Measurements from ENCODE around the gene CERS6.

DNA sequence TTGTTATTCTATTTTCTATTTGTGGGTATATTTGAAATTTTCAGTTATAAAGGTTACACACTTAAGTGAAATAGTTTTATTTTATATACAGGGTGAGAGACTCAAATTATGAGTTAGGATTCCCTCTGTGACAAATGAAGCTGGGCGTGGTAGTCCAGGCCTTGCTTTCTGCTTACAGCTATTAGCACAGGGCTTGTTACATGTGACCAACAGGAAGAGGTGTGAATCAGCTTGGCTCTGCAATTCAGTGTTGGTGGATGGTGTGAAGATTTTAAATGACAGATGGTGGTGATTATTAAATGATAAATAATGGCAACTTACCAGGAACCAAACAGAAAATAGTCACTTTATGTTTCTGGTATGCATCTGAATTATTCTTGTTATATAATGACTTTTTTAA lies 282.0 kb downstream of the CERS6 start:
- TF ChIP-seq, protein P1, sequence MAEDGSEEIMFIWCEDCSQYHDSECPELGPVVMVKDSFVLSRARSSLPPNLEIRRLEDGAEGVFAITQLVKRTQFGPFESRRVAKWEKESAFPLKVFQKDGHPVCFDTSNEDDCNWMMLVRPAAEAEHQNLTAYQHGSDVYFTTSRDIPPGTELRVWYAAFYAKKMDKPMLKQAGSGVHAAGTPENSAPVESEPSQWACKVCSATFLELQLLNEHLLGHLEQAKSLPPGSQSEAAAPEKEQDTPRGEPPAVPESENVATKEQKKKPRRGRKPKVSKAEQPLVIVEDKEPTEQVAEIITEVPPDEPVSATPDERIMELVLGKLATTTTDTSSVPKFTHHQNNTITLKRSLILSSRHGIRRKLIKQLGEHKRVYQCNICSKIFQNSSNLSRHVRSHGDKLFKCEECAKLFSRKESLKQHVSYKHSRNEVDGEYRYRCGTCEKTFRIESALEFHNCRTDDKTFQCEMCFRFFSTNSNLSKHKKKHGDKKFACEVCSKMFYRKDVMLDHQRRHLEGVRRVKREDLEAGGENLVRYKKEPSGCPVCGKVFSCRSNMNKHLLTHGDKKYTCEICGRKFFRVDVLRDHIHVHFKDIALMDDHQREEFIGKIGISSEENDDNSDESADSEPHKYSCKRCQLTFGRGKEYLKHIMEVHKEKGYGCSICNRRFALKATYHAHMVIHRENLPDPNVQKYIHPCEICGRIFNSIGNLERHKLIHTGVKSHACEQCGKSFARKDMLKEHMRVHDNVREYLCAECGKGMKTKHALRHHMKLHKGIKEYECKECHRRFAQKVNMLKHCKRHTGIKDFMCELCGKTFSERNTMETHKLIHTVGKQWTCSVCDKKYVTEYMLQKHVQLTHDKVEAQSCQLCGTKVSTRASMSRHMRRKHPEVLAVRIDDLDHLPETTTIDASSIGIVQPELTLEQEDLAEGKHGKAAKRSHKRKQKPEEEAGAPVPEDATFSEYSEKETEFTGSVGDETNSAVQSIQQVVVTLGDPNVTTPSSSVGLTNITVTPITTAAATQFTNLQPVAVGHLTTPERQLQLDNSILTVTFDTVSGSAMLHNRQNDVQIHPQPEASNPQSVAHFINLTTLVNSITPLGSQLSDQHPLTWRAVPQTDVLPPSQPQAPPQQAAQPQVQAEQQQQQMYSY (CRISPR knock-in tag; IDR thresholded peaks at IDR 0.05): no peak
- TF ChIP-seq, protein P2, sequence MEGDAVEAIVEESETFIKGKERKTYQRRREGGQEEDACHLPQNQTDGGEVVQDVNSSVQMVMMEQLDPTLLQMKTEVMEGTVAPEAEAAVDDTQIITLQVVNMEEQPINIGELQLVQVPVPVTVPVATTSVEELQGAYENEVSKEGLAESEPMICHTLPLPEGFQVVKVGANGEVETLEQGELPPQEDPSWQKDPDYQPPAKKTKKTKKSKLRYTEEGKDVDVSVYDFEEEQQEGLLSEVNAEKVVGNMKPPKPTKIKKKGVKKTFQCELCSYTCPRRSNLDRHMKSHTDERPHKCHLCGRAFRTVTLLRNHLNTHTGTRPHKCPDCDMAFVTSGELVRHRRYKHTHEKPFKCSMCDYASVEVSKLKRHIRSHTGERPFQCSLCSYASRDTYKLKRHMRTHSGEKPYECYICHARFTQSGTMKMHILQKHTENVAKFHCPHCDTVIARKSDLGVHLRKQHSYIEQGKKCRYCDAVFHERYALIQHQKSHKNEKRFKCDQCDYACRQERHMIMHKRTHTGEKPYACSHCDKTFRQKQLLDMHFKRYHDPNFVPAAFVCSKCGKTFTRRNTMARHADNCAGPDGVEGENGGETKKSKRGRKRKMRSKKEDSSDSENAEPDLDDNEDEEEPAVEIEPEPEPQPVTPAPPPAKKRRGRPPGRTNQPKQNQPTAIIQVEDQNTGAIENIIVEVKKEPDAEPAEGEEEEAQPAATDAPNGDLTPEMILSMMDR (IDR thresholded peaks at IDR 0.05): no peak
- no peak for TF ChIP-seq IRF2 (CRISPR knock-in tag; IDR thresholded peaks at IDR 0.05; ENCODE audit: borderline replicate concordance, low read depth)
- no peak for TF ChIP-seq CREB1 (CRISPR knock-in tag; IDR thresholded peaks at IDR 0.05)
- no peak for TF ChIP-seq ZNF416 (CRISPR knock-in tag; IDR thresholded peaks at IDR 0.05)
- no peak for TF ChIP-seq MXD4 (CRISPR knock-in tag; IDR thresholded peaks at IDR 0.05; ENCODE audit: borderline replicate concordance)
- no peak for TF ChIP-seq SP1 (CRISPR knock-in tag; conservative IDR thresholded peaks at IDR 0.05)

Measured in WTC11 (cell line).